ENCODE data around the gene LRRC56.

GRCh38 chr11:574632-575312 lies 37.4 kb downstream of the LRRC56 start:
- TF ChIP-seq CTCF (IDR thresholded peaks at IDR 0.05; ENCODE audit: insufficient read depth, low read depth, low read length) (no peak), EZH2 (IDR thresholded peaks at IDR 0.05; ENCODE audit: insufficient read depth, low read length) (peak; percentile 55)

Measured in astrocyte (in vitro differentiated cells and primary cell).